Activated CD8-positive, alpha-beta T cell treated with anti-CD3 and anti-CD28 coated beads, Interleukin-2, amount 10 ng/mL, durations not matched to agents 7 days and 5 days (primary cell): Measurements from ENCODE around the gene IFNA8. TPM values are rescaled to one million over a fixed set of nuclear protein-coding genes. Genes with fewer than 3 reads are reported as not detected.

Experiments
- total RNA-seq, 2 experiments: library from RNA; stranded (reverse); gene quantifications; one replicate each; pipeline ENCODE4 v1.2.3, GENCODE V29; 2021

Gene IFNA8
- total RNA-seq, 2 experiments from 2014 or later: not detected

Other genes with a start within 250 kb of the IFNA8 start
- gene IFNA21, start 242.5 kb upstream of the IFNA8 start, total RNA-seq: not detected
- not detected for gene IFNA4, start 221.5 kb upstream of the IFNA8 start, total RNA-seq
- not detected for gene IFNA7, start 206.9 kb upstream of the IFNA8 start, total RNA-seq
- not detected for gene IFNA10, start 202.0 kb upstream of the IFNA8 start, total RNA-seq
- not detected for gene IFNA16, start 191.8 kb upstream of the IFNA8 start, total RNA-seq
- gene IFNA17, start 180.9 kb upstream of the IFNA8 start, total RNA-seq: not detected
- not detected for gene IFNA14, start 169.1 kb upstream of the IFNA8 start, total RNA-seq
- gene IFNA5, start 103.8 kb upstream of the IFNA8 start, total RNA-seq: not detected
- 10 to 100 TPM; 17.9 to 18.8 TPM for gene KLHL9, start 73.7 kb upstream of the IFNA8 start, total RNA-seq
- not detected for gene IFNA6, start 58.2 kb upstream of the IFNA8 start, total RNA-seq
- not detected for gene IFNA13, start 41.1 kb upstream of the IFNA8 start, total RNA-seq
- gene IFNA2, start 23.7 kb upstream of the IFNA8 start, total RNA-seq: not detected
- not detected for gene IFNA1, start 31.3 kb downstream of the IFNA8 start, total RNA-seq
- not detected for gene IFNE, start 73.2 kb downstream of the IFNA8 start, total RNA-seq